H4 (cell line): ENCODE measurements around the gene SH3D19. TPM values are rescaled to one million over a fixed set of nuclear protein-coding genes. Genes with fewer than 3 reads are reported as not detected.
"Not testable (repeated sequence)": the region's sequence is repeated elsewhere in the genome, so short reads cannot be mapped to it uniquely, and the experiment has no call there.

Source experiments
- DNase-seq: peaks from one replicate; pipeline ENCODE4 v3.0.0-alpha.2; 2015; ENCODE audit warnings: low spot score
- total RNA-seq: library from RNA; depleted of rRNA; stranded (reverse); fragments of >200 nt; shearing (Covaris generic); gene quantifications from 2 replicates; pipeline ENCODE4 v1.2.3, GENCODE V29; 2014; rRNA removed

The SH3D19 gene
- total RNA-seq, 1 experiment from 2014 or later: 8.6 TPM

DNA sequence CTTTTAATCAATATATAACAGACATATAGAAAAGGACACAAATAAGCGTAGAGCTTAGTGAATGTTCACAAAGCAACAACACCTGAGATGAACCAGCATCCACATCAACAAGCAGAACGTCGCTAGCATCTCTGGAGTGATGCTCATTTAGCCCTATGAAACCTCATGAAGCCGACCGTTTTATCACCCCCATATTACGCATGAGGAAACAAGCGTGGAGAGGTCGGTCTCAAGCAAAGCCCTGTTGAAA lies 226.5 kb downstream of the SH3D19 start:
- no peak for DNase-seq

DNA sequence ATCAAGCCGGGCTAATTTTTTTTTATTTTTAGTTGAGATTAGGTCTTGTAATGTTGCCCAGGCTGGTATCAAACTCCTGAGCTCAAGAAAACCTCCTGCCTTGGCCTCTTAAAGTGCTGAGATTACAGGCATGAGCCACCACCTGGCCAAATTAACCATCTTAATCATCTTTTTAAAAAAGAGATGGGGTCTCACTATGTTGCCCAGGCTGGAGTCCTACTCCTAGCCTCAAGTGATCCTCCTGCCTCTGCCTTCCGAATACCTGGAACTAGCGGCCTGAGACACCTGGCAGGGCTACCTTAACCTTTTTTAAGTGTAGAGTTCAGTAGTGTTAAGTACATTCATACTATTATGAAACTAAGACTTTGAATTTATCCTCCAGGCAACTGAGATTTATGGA lies 227.6 kb downstream of the SH3D19 start:
- DNase-seq: no peak

GRCh38 chr4:151095142-151095541 lies 230.3 kb downstream of the SH3D19 start:
- DNase-seq: no peak

GRCh38 chr4:151094290-151094751 lies 231.1 kb downstream of the SH3D19 start:
- DNase-seq: no peak

- no peak for DNase-seq
These were observed 232.2 kb downstream of the SH3D19 start for GRCh38 chr4:151093203-151093602.

DNA sequence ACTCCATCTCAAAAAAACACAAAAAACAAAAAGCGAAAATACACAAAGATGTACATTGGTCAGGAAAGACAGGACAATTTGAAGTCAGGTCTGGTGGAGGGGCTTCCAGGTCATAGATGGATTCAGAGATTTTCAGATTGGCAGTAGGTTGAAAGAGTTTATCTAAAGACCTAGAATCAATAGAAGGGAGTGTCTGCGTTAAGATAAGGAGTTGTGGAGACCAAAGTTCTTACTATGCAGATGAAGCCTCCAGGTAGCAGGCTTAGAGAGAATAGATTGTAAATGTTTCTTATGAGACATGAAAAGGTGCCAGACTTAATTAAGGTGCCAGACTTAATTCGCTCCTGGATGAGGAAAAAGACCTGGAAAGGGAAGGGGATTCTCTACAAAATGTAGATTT lies 232.9 kb downstream of the SH3D19 start:
- DNase-seq: no peak

- DNase-seq: no peak
These were observed 234.4 kb downstream of the SH3D19 start for GRCh38 chr4:151091047-151091446.

GRCh38 chr4:151087467-151087866 lies 237.9 kb downstream of the SH3D19 start:
- no peak for DNase-seq

DNA sequence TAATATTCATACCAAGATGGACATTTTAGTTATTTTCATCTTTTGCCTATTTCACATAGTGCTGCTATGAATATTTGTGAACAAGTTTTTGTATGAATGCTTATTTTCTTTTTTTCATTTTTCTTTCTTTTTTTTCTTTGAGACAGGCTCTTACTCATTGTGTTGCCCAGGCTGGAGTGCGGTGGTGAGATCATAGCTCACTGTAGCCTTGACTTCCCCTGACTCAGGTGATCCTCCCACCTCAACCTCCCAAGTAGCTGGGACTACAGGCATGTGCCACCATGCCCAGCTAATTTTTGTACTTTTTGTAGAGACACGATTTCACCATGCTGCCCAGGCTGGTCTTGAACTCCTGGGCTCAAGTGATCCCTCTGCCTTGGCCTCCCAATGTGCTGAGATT lies 247.4 kb downstream of the SH3D19 start:
- DNase-seq: not testable (repeated sequence)

DNA sequence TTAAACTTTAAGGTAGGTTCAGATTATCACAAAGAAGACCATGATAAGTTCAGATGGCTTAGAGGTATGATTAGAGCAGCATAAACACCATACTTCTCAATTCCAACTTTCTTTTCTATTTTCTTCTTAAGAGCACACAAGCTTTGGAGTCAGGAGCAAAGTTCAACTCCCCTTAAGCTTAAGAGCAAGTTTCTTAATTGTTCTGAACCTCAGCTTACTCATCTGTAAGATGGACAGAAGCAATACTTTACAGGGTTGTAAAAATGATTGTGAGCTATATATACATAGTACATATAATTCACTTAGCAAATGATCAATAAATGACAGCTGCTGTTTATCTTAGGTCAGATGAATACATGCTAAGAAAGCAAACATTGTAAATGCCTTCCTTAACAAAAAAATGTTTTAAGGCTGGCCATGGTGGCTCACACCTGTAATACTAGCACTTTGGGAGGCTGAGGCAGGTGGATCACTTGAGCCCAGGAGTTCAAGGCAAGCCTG lies 250.9 kb downstream of the SH3D19 start:
- DNase-seq: no peak

Other genes starting within 250 kb of the SH3D19 start
- 5,710 and 6,047 TPM in 2 replicates for gene RPS3A, start 226.0 kb downstream of the SH3D19 start, total RNA-seq
- gene PRSS48, start 48.4 kb downstream of the SH3D19 start, total RNA-seq: not detected in 2 replicates
- gene FHIP1A, start 83.6 kb upstream of the SH3D19 start, total RNA-seq: 1.8 and 5.5 TPM in 2 replicates